MV-4-11 (cell line): Measurements from ENCODE around the gene SLC44A3.

Experiments
- DNase-seq: peaks from one replicate; lab custom pipeline; 2025; lab: John Stamatoyannopoulos, UW

Gene SLC44A3

DNA sequence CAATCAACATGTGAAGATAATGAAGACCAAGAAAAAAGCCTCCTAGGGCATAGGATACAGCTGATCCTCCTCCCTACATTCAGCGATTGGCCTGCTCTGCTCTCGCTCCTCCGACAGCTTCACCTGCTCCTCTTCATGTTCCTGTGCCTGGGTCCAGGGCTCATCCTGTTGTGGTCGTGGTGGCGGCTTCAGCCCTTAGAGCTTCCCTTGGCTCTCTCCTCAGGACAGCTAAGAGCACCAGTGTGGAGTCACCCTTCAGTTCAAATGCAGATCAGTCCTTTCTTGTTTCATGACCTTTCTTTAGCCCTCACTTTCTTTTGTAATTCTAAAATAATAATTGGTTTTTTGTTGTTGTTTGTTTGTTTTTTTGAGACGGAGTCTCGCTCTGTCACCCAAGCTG lies 88.0 kb downstream of the SLC44A3 start:
- no peak for DNase-seq

DNA sequence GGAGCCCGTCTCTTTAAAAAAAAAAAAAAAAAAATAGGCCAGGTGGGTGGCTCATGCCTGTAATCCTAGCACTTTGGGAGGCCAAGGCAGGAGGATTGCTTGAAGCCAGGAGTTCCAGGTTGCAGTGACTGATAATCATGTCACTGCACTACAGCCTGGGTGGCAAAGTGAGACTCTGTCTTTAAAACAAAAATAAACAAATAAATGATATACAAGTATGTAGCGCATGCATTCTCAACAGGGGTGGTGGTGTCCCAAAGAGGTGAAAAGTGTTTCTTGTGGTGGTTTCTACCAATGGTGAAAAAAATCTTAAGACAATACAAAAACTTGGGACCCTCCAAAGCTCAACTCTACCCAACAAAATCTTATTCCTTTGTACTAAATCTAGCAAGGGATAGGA lies 88.8 kb downstream of the SLC44A3 start:
- no peak for DNase-seq

DNA sequence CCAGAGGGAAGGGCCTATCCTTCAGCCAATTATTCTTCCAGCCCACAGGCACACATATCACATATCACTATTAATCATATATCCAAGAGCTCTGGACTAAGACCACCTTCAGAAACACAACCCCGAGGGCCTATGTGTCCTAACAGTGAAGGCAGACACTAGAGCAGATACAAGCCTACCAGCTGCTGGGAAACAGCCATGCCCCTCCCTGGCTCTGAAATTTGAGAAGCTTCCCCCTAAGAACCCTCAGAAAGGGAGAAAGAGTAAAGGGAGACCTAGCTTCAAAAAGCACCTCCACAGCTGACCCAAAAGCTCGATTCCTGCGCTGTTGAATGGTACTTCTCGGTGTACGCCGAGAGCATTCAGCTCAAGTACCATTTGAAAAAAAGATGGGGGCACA lies 89.3 kb downstream of the SLC44A3 start:
- DNase-seq, result no peak

DNA sequence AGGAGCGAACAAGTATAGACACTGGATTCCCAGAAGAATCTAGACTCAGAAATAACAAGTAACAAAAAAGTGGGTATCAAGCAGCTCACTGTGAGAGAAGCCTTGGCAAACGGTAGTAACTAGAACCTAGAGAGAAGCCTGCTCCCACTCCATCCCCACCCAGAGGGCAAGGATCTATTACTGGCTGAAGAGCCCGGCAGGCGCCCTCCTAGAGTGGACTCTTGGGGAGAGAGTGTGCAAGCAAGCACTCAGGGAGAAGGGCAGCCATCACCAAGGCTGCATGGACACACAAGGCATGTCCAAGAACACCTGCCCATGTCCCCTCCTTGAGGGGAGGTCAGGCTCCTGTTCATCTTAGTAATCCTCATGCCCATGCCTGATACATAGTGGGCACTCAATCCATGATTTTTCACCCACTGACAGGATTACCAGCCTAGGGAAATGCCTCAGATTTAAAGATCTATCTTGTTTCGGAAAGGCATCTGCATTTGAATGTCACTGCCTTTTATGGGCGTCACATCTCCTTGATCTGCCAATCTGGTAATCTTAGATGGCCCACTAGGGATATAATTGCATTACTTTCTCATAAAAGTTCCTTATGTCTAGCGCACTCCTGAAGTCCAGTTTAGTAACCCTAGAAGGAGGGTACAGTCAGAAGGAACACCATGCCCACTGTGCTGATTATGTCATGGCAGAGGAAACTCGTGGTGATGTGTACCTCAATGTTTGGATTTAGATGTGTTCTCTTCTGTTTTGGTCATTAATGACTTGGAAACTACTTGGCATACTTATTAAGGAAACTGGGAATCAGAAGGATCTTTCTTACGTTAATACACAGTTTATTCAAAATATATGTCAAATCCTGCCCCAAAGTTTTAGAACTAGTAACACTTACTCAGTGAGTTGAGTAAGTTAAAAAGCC lies 92.4 kb downstream of the SLC44A3 start:
- DNase-seq, result no peak

DNA sequence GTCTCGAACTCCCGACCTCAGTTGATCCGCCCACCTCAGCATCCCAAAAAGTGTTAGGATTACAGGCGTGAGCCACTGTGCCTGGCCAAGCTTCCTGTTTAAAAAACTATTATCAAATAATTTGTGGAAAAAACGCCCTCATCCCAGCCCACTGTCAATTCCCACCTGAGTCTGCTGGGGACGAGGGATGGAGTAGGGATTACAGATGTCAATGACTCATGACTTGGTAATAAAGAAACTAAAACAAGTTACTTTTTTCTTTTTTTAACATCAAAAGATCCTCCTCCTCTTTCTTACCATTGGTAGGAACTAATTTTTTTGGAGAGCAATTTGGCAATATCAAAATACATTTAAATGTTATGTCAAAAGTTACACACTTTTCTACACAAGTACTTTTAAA lies 97.1 kb downstream of the SLC44A3 start:
- no peak for DNase-seq

DNA sequence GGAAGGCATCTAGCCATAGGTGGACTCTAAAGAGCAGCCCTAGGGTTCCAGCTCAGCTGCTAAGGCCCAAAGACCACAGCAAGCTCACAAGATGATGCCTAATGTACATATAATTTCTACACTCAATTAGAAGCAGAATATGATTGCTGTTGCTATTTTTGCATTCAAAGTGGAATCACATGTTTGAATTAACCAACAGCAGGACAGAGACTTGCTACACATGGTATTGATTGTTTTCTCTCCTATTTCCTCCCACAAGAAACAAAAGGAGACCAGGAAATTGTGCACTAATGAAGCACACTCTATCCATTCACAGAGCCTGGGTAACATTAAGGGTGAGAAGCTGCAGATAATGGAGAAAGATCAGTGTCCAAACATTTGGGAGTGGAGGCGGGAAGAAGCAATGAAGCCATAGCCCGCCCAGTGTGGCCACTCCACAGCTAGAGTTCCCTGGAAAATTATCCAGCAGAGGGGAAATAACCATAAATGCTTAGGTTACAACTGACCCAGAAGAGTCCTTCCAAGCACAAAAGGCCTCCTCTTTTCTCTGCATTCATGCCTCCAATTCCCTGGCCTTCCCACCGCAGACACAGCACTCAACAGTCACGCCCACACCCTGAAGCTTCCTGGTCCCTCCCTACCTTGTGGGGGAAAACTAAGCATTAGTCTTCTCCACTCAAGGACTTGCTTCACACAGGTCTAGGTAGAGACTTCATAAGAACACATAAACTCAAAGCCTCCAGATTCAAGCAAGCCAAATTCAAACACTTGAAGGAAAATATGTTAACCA lies 99.3 kb downstream of the SLC44A3 start:
- DNase-seq, result no peak

DNA sequence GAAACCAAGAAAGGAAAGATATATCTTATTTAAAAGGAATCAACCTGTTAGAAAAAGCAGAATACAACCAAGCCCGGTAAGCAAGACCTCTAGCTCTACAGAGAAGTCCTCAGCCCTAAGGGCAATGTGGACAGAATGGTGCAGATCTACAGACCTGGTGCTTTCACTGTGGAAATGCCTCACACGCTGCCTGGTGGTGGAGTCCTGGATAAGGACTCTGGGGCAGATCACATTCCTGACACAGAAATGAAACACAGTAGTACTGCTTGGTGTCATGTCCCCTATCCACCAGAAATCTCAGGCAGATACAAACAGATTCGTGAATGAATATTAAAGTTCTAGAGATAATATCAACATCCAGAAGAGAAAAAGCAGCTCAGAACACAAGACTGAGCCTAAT lies 99.9 kb downstream of the SLC44A3 start:
- DNase-seq, result no peak

DNA sequence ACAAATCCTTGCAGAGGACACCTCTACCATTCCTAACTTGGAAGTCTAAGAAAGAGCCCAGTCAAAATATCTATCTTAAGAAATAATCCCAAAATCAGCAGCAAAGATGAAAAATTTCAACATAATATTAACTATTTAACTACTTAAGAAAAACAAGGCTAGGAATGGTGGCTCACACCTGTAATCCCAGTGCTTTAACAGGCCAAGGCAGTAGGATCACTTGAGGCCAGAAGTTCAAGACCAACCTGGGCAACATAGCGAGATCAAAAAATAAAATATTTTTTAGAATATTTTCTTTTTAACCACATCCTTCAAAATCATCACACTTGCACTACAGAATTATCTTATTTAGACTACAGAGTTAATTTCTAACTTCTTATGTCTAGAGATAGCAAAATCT lies 101.8 kb downstream of the SLC44A3 start:
- no peak for DNase-seq

DNA sequence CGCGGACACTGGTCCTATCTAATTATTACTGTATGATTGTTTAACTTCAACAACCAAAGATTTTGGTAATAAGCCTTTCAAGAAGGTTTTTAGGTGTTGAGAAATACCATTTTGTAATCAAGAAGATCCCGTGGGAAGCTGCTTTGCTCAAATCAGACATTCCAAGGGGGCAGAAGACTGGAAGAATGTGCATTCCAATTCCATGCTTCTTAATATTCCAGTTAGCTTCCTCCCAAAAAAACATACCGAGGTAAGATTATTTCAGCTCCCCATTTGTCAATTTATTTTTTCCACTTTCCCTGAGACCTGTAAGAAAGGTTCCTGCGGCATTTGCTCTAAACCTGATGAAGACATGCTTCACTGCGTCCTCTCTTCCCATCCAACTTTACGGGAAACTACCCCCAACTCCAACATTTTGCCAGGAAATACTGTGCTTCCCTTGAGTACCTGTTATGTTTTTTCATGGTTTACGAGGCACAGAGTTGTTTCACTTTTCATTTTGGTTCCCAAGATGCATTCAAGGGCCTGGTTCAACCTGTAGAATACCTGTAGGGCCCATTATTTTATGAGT lies 102.7 kb downstream of the SLC44A3 start:
- no peak for DNase-seq

DNA sequence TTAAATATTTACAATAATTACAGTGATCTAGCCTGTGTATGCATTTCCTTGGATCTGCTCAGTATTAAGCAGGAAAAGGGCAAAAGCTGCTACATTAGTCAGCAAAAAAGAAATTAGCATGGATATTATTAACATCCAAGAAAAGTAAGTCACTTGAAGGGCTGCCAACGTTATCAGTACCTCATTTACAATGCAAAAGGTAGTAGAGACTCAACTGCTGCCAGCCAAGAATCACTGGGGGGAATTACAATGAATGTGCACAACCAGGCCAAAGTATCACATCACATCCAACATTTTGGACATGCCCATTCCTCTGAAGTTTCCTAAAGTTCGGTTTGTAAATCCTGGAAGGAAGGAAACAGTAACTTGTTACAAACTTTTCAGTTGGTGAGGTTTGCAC lies 104.8 kb downstream of the SLC44A3 start:
- no peak for DNase-seq

DNA sequence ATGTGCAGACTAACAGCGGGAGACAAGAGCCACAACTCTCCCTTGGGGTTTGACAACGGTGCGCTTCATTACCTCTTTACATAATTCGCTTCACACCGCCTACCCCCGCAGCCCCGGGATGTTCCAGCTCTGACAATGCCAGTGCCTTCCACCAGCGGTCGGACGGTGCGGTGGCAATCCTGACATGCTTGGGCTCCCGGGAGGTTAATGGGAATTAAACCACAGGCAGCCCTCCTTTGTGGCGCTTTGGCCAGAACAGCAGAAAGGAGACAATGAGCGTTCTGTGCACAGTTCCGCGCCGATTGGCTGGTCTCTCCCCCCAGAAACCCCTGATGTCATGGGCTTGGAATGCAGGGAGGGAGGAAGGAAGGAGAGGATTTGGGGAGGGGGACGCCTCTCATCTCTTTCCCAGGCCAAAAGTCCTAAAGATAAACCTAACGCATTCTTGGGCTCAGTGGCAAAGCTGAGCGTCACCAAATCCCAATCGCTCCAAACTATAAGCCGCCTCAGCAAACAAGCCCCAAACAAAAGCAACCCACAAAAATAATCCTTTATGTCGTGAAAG lies 105.5 kb downstream of the SLC44A3 start:
- DNase-seq, result no peak

DNA sequence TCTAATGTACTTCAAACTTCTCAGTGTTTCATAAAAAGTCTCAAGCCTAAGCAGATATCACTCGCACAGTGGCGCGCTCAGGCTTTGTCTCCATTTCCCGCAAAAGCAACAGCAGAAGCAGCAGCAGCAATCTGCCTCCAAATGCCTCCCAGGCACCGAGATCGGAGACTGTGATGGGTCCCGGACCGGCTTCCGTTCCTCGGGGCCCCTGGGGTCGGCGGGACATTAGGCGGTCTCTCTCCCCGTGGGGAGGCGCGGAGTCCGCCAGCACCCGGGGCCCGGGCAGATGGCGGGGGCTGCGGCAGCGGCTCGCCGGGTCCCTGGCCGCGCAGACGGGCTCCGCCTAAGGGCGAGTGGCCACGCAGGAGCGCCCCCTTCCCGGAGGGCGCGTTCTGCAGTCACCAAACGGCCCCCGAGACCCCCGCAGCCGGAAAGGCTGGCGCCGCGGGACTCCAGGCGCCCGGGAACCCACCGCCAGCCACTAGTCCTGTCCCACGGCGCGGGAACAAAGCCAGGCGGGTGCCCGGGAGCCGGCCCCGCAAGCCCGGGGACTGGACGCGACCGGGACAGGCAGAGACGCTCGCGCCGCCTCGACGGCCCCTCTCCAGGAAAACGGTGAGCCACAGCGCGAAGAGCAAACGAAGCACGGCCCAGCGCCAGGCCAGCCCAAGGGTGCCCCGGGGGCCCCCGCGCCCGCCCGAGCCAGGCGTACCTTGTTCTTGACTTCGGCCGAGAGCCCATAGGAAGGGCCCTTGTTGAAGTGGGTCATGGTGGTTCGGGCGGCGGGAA lies 106.2 kb downstream of the SLC44A3 start:
- no peak for DNase-seq

DNA sequence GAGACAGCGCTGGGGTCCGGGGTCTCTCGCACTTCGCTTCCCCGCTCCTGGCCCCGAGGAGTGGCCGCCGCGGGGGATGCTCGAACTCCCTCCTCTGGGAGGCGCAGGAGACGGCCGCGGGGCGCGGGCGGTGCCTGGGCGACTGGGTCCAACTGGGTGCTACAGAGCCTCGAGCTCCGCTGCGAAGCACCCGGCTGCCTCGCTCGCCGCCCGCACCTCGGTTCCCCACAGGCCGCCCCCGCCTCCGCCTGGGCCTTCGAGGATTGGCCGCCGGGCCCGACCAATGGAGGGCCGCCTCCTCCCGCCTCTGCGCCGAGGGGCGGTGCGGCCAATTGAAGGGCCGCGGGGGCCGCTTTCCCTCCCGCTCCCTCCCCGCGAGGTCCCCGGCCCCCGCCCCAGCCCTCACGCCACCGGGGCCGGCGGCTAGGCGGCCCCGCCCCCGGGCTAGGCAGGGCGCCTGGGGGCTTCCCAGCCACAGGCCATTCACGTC lies 106.8 kb downstream of the SLC44A3 start, which contains the start of gene CNN3:
CNN3 (minus strand) TSS at position 196 of the 490 bp plus-strand sequence. CDS start 216 bp downstream, outside the sequence.
- no peak for DNase-seq

DNA sequence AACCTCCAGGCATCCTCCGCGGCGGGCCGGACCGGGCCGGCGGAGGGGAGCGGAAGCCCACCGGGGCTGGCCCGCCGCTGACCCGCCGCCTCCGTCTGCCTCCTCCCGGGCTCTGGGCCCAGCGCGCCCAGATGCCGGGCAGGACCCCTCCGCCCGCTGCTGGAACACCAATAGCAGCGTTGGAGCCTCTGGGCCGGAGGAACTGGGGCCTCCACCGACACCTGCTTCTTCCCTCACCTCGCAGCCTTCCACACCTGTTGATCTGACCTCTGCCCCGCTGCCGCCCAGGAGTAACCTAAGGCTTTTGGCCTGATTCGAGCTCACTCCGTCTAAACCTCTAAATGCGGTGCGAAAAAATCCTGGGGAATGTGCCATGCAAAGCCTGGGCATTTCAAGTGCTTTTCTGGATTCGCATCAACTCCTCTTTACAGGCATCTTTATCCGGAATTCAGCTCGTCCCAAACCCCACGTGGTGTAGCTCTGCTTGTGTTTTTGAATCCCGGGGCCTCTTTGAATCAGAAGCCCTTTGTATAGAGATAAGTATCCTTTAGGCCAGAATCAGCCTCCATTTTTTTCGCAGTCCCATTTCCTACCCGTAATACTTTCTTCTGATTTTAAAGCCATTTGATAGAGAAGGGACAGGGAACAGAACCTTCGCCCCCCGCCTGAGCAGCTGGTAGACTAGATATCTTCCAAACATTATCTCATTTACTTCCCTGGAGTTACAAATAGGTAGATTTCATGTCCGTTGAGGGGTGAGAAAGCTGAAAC lies 107.4 kb downstream of the SLC44A3 start:
- no peak for DNase-seq

DNA sequence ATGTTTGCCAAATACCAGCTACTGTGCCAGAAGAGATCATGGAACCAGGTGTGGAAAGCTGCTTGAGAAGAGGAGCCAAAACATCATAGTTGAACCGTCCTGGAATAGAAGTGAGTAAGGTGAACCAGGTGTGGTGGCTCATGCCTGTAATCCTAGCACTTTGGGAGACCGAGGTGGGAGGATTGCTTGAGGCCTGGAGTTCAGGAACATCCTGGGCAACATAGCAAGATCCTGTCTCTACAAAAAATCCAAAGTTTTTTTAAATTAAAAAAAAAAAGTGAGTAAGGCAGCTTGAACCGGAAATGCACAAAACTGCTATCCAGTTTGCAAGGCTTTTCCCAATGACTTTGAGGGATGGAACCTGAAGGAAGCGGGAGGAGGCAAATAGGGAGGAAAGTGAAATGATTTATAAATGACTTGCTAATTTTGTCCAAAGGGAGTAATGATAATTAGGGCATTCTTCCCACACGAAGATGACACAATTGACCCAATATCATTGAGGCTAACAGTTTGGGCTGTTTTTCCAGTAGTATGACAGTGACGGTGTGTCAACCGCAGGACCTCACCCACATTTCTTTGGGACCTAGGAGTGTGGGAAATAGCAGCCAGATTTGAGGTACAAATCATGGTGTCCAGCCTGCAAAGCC lies 108.3 kb downstream of the SLC44A3 start:
- no peak for DNase-seq

DNA sequence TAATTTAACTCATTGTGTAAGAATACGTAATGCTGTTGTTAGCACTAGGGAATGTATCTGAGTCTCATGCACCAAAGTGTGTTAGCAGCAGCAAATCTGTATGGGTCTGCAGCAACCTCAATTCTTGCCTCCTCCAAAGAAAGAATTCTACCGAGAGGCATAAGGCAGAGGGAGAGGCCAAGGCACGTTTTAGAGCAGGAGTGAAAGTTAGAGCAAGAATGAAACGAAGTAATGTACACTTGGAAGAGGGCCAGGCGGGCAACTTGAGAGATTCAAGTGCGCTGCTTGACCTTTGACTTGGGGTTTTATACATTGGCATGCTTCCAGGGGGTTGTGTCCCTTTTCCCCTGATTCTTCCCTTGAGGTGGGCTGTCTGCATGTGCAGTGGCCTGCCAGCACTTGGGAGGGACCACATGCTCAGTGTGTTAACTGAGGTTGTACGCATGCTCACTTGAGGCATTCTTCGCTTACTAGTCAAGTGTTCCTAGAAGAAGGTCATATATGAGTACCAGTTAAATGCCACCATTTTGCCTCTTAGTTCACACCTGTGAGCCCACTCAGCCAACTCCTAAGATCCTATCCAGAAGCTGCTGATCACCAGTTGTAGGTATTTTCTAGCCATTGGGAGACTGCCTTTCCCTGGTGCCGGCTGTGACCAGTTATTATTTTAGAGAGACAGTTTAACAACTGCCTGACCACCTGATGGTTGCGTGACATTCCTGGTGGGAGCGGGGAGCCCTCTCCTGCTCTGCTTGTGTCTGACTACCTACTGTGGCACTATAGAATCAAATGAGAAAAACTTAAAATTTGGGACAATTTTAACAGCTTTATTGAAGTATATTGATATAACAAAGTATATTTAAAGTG lies 109.4 kb downstream of the SLC44A3 start:
- DNase-seq, result no peak

DNA sequence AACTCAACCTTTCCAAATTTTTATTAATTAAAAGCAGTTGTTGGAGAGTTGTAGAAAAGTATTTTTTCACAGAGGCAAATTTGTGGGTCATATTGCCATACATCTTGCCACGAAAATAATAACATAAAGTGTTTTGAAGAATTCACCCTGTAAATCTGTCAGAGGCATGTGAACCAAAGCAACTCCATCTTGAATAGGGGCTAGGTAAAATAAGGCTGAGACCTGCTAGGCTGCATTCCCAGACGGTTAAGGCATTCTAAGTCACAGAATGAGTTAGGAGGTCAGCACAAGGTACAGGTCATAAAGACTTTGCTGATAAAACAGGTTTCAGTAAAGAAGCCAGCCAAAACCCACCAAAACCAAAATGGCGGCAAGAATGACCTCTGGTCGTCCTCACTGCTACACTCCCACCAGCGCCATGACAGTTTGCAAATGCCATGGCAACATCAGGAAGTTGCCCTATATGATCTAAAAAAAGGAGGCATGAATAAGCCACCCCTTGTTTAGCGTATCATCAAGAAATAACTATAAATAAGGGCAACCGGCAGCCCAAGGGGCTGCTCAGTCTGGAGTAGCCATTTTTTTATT lies 111.2 kb downstream of the SLC44A3 start:
- no peak for DNase-seq

DNA sequence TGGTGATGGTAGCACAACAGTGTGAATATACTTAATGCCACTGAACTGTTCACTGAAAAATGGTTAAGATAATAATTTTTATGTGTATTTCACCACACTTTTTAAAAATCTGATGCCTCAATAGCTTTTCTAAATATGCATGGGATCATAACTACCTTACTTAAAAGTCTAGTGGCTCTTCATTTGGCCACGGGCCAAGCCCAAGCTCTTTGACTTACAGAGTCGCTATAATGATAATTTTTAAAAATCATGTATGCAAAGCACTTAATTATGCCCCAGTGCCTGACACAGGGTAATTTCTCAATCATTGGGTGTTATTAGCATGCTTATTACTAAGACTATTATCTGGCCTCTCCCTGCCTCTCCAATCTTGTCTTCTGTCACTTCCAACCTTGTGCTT lies 114.4 kb downstream of the SLC44A3 start:
- no peak for DNase-seq

DNA sequence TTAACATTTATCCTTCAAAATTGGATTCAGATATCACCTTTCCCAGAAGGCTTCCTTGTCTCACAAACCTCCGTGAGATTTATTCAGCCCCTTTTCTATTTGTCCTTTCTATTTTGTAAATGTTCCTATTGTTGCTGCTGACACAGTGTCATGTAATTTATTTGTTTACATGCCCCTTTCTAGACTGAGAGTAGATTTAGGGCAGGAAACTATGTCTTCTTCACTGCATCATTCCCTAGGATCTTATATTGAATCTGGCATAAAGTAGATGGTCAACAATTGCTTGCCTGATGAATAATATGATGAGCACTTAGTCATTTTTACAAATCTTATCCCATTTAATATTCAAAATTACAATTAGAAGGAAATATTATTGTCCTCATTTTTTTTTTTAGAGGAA lies 114.9 kb downstream of the SLC44A3 start:
- no peak for DNase-seq
